GM12801 (cell line): ENCODE results near the gene MRPL1.

Experiments
- CTCF ChIP-seq: IDR thresholded peaks from one replicate; pipeline ENCODE4 v1.5.1; 2011; ENCODE audit warnings: control low read depth; ENCODE audit not compliant: insufficient read length; ENCODE audit errors: extremely low read depth

The MRPL1 gene

GRCh38 chr4:77877167-77877566 is 14.5 kb downstream of the MRPL1 start:
- no peak for TF ChIP-seq CTCF

GRCh38 chr4:77877771-77878565 is 15.3 kb downstream of the MRPL1 start:
- TF ChIP-seq CTCF: no peak

- no peak for TF ChIP-seq CTCF
Observed at GRCh38 chr4:77880784-77881183, 18.2 kb downstream of the MRPL1 start.

- TF ChIP-seq CTCF: no peak
Observed at GRCh38 chr4:77881460-77882295, 19.0 kb downstream of the MRPL1 start.

GRCh38 chr4:77893451-77893850 is 30.8 kb downstream of the MRPL1 start:
- no peak for TF ChIP-seq CTCF

GRCh38 chr4:77899607-77900006 is 37.0 kb downstream of the MRPL1 start:
- no peak for TF ChIP-seq CTCF

- TF ChIP-seq CTCF: no peak
Observed at GRCh38 chr4:77903186-77903585, 40.6 kb downstream of the MRPL1 start.
